GM18505 (cell line): ENCODE measurements around the gene TTC7B.

Source experiments
- ATAC-seq: cut with Tn5 transposase; IDR thresholded peaks from one replicate; pipeline ENCODE4 v1.9.1; 2021; ENCODE audit not compliant: unreplicated experiment
- POLR2A ChIP-seq: IDR thresholded peaks from 4 replicates; pipeline ENCODE4 v1.6.1; 2011; ENCODE audit warnings: borderline replicate concordance; ENCODE audit not compliant: insufficient read depth, insufficient read length; ENCODE audit errors: extremely low read depth

The TTC7B gene

GRCh38 chr14:90629471-90629870 lies 186.8 kb downstream of the TTC7B start:
- no peak for TF ChIP-seq POLR2A
- ATAC-seq: no peak

GRCh38 chr14:90628825-90629224 lies 187.4 kb downstream of the TTC7B start:
- no peak for TF ChIP-seq POLR2A
- ATAC-seq: no peak

- ATAC-seq: no peak
- TF ChIP-seq POLR2A: no peak
Measured at GRCh38 chr14:90627478-90627877, 188.8 kb downstream of the TTC7B start.

- TF ChIP-seq POLR2A: no peak
- no peak for ATAC-seq
Measured at GRCh38 chr14:90626550-90626949, 189.7 kb downstream of the TTC7B start.

- no peak for TF ChIP-seq POLR2A
- ATAC-seq: no peak
Measured at GRCh38 chr14:90625445-90625844, 190.8 kb downstream of the TTC7B start.

GRCh38 chr14:90624732-90625400 lies 191.4 kb downstream of the TTC7B start:
- no peak for ATAC-seq
- TF ChIP-seq POLR2A: no peak

- TF ChIP-seq POLR2A: no peak
- ATAC-seq: no peak
Measured at GRCh38 chr14:90624227-90624626, 192.0 kb downstream of the TTC7B start.

GRCh38 chr14:90621201-90621600 lies 195.0 kb downstream of the TTC7B start:
- ATAC-seq: no peak
- no peak for TF ChIP-seq POLR2A

GRCh38 chr14:90620568-90621077 lies 195.6 kb downstream of the TTC7B start:
- no peak for ATAC-seq
- TF ChIP-seq POLR2A: no peak

- TF ChIP-seq POLR2A: no peak
Measured at GRCh38 chr14:90619911-90620310, 196.3 kb downstream of the TTC7B start.

GRCh38 chr14:90617961-90618360 lies 198.3 kb downstream of the TTC7B start:
- TF ChIP-seq POLR2A: no peak

More at GRCh38 chr14:90619911-90620310, 196.3 kb downstream of the TTC7B start:
- no peak for ATAC-seq

GRCh38 chr14:90616881-90617280 lies 199.3 kb downstream of the TTC7B start:
- no peak for ATAC-seq
- TF ChIP-seq POLR2A: no peak

More at GRCh38 chr14:90617961-90618360, 198.3 kb downstream of the TTC7B start:
- ATAC-seq: no peak

- TF ChIP-seq POLR2A: no peak
- ATAC-seq: no peak
Measured at GRCh38 chr14:90616313-90616712, 199.9 kb downstream of the TTC7B start.

- ATAC-seq: no peak
- TF ChIP-seq POLR2A: no peak
Measured at GRCh38 chr14:90615517-90616060, 200.6 kb downstream of the TTC7B start.
